ENCODE data around the gene DES.

DES gene

DNA sequence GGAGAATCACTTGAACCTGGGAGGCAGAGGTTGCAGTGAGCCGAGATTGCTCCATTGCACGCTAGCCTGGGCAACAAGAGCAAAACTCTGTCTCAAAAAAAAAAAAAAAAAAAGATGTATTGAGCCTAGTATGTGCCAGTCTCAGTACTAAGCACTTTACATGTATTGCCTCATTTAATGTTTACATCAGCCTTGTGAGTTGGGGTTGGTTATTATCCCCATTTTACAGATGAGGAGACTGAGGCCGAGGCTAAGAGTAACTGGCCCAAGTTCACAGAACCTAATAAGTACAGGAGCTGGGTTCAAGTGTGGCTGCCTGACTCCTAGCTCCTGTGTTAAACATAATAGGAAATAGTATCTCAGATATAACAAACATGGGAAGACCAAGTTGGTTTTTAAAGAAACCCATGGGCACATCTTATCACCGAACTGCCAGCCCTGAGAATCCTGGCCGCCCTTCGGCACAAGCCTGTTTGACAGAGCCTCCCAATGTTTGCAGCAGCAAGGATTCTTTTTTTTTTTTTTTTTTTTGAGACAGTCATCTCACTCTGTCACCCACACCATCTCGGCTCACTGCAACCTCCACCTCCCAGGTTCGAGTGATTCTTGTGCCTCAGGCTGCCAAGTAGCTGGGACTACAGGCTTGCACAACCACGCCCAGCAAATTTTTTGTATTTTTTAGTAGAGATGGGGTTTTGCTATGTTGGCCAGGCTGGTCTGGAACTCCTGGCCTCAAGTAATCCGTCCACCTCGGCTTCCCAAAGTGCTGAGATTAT lies 56.3 kb downstream of the DES start:
- DNase-seq (ENCODE audit: low spot score), result no peak

DNA sequence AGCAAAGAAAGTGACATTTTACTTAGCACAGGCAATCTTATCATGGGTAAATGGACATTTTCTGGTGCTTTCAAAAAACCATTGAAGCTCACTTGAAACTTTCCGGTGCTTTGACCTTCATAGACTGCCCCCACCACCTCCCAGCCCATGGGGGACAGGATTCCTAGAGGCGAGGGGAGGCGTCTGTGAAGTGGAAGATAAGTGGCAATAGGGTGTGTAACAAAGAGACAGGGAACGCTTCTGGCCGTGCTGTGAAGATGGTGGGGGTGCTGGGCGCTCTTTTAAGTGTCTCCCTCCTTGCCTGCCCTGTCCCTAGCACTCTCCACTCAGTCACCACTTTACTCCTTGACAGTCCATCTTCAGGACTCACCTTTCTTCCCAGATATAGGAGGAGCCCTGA lies 57.1 kb downstream of the DES start:
- no peak for DNase-seq (ENCODE audit: low spot score)

DNA sequence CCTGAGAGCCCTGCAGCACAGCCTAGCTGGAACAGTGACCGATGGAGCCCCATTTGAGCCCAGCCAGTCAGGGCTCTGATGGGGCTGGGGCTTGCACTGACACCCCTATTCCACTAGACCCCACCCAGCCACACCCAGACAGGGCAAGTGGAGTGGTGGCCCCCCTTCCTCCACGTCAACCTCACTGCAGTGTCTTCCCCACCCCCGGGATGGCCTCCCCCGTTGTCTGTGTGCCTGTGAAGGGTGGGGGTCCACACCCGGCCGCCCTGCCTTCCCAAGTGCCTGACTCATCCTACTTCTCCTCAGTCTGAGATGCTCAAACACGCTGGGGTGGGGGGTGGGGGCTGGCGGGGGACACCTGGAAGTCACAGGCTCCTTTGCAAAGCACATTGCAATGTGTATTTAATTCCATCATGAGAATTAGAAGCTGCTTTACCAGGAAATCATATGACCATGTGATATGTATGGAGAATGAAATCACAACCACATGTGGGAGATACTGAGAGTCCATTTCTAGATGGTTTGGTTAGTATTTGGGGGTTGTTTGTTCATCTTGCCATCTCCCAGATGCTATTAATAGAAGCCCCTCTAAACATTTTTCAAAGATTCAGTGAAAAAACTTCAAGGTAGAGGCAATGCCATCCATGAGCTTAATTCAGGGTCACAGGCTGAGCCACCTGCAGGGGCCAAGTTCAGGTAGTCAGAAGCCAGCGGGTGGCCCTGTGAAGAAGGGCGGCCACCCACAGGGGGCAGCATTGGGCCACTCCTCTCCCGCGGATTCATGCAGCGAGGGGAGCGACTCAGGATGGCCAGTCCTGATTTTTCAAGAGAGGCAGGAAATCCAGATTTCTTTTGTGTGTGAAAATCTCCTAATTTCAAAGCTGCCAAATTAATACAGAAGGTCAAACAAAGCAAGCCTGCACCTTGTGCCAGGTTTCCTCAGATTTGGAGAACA lies 57.8 kb downstream of the DES start:
- DNase-seq (ENCODE audit: low spot score), result peak; percentile 31
